Neural cell (in vitro differentiated cells): ENCODE data around the gene CPNE6. TPM values are rescaled to one million over a fixed set of nuclear protein-coding genes. Genes with fewer than 3 reads are reported as not detected.

Experiments
- H2AFZ ChIP-seq: fragments of 200-600, 300-800 bp; sonication (generic), shearing (Covaris generic); 2 replicates; pipeline ENCODE4 v1.6.0; 2014; ENCODE audit warnings: low read depth, mild to moderate bottlenecking, antibody characterized with exemption, low read length, moderate library complexity
- H3F3A ChIP-seq: fragments of 200-600 bp; shearing (Covaris generic); 2 replicates; pipeline ENCODE4 v1.6.1; 2016; ENCODE audit warnings: mild to moderate bottlenecking, moderate library complexity, mixed read lengths, antibody characterized with exemption, low read length; ENCODE audit not compliant: insufficient read depth, poor library complexity, severe bottlenecking
- H3K27ac ChIP-seq: fragments of 200-600, 300-800 bp; sonication (generic), shearing (Covaris generic); 2 replicates; pipeline ENCODE4 v1.5.1; 2014; ENCODE audit warnings: mild to moderate bottlenecking, low read length, moderate library complexity
- H3K27me3 ChIP-seq: fragments of 300-800, 200-600 bp; sonication (generic), shearing (Covaris generic); 2 replicates; pipeline ENCODE4 v1.6.0; 2014; ENCODE audit warnings: mild to moderate bottlenecking, low read depth, low read length, moderate library complexity; ENCODE audit not compliant: insufficient read depth
- H3K36me3 ChIP-seq: fragments of 300-800, 200-600 bp; sonication (generic), shearing (Covaris generic); 2 replicates; pipeline ENCODE4 v1.5.1; 2014; ENCODE audit warnings: mild to moderate bottlenecking, antibody characterized with exemption, low read length, moderate library complexity; ENCODE audit not compliant: insufficient read depth
- H3K4me2 ChIP-seq: fragments of 300-800, 200-600 bp; sonication (generic), shearing (Covaris generic); 2 replicates; pipeline ENCODE4 v1.6.0; 2014; ENCODE audit warnings: mild to moderate bottlenecking, low read length
- H3K4me3 ChIP-seq: fragments of 300-800, 200-600 bp; sonication (generic), shearing (Covaris generic); 2 replicates; pipeline ENCODE4 v1.5.1; 2014; ENCODE audit warnings: mild to moderate bottlenecking, low read length, moderate library complexity
- H3K79me2 ChIP-seq: fragments of 200-600 bp; shearing (Covaris generic); replicated peaks from 2 replicates; pipeline ENCODE4 v1.6.0; 2014; ENCODE audit warnings: mild to moderate bottlenecking, low read length, moderate library complexity; ENCODE audit not compliant: insufficient read depth
- H3K9ac ChIP-seq: fragments of 300-800, 200-600 bp; sonication (generic), shearing (Covaris generic); 2 replicates; pipeline ENCODE4 v1.6.1; 2016; ENCODE audit warnings: mild to moderate bottlenecking, low read length, mixed read lengths
- H3K9me2 ChIP-seq: fragments of 200-600 bp; shearing (Covaris generic); 2 replicates; pipeline ENCODE4 v1.6.1; 2016; ENCODE audit warnings: mild to moderate bottlenecking, low read length, mixed read lengths; ENCODE audit not compliant: insufficient read depth
- H3K9me3 ChIP-seq: fragments of 200-600, 300-800 bp; sonication (generic), shearing (Covaris generic); 2 replicates; pipeline ENCODE4 v1.6.1; 2016; ENCODE audit warnings: mild to moderate bottlenecking, mixed run types, low read length, moderate library complexity, mixed read lengths
- H4K20me1 ChIP-seq: fragments of 200-600 bp; shearing (Covaris generic); 2 replicates; pipeline ENCODE4 v1.6.1; 2016; ENCODE audit warnings: mild to moderate bottlenecking, mixed run types; ENCODE audit not compliant: insufficient read depth
- EP300 ChIP-seq: fragments of 450-650 bp; conservative IDR thresholded peaks from 2 replicates; pipeline ENCODE4 v1.6.1; 2014; ENCODE audit warnings: antibody characterized with exemption, mild to moderate bottlenecking, moderate library complexity; ENCODE audit not compliant: poor library complexity, severe bottlenecking
- EZH2 ChIP-seq: fragments of 200-600, 300-800 bp; shearing (Covaris generic), sonication (generic); IDR thresholded peaks from 2 replicates; pipeline ENCODE4 v1.6.1; 2014; ENCODE audit warnings: antibody characterized with exemption, low read length, borderline replicate concordance, mild to moderate bottlenecking; ENCODE audit not compliant: insufficient read depth, poor library complexity, severe bottlenecking
- MXI1 ChIP-seq: fragments of 450-650 bp; conservative IDR thresholded peaks from 2 replicates; pipeline ENCODE4 v1.6.1; 2014; ENCODE audit warnings: antibody characterized with exemption, mild to moderate bottlenecking; ENCODE audit not compliant: poor library complexity, severe bottlenecking
- POLR2AphosphoS5 ChIP-seq: IDR thresholded peaks from 2 replicates; pipeline ENCODE4 v1.6.1; 2012
- RAD21 ChIP-seq: fragments of 450-650 bp; conservative IDR thresholded peaks from 2 replicates; pipeline ENCODE4 v1.6.1; 2014; ENCODE audit warnings: antibody characterized with exemption, mild to moderate bottlenecking, moderate library complexity
- SMC3 ChIP-seq: fragments of 450-650 bp; conservative IDR thresholded peaks from 2 replicates; pipeline ENCODE4 v1.6.1; 2014; ENCODE audit warnings: antibody characterized with exemption, mild to moderate bottlenecking, moderate library complexity; ENCODE audit not compliant: poor library complexity
- TAF1 ChIP-seq: IDR thresholded peaks from 2 replicates; pipeline ENCODE4 v1.6.1; 2012; ENCODE audit warnings: low read depth
- polyA plus RNA-seq: library from polyadenylated mRNA; depleted of rRNA; stranded (reverse); fragments of >200 nt; gene quantifications from 2 replicates; pipeline ENCODE4 v1.2.3, GENCODE V29; 2014
- TF ChIP-seq, protein P1 (sequence below): IDR thresholded peaks from 2 replicates; pipeline ENCODE4 v1.6.1; 2012; ENCODE audit warnings: borderline replicate concordance
- TF ChIP-seq, protein P2 (sequence below): fragments of 450-650 bp; IDR thresholded peaks from 2 replicates; pipeline ENCODE4 v1.5.1; 2014; ENCODE audit warnings: antibody characterized with exemption, mild to moderate bottlenecking, moderate library complexity; ENCODE audit not compliant: poor library complexity, severe bottlenecking

The CPNE6 gene
- polyA plus RNA-seq, 1 donor from 2014 or later = 4.1 TPM

- Histone ChIP-seq H3K9me2 (no peaks in the 10 kb centered on the region), H3K79me2 (peaks cover 3% of the 10 kb centered on the region), H2AFZ (no peak overlapping the region), H3K9ac (no peak overlapping the region), H3K27me3 (no peaks in the 10 kb centered on the region), H3F3A (no peaks in the 10 kb centered on the region), H3K4me3 (no peak overlapping the region), H3K4me2 (no peak overlapping the region), H3K27ac (no peak overlapping the region), H3K9me3 (no peaks in the 10 kb centered on the region), H4K20me1 (no peaks in the 10 kb centered on the region), H3K36me3 (no peaks in the 10 kb centered on the region)
- no peak for TF ChIP-seq EZH2
- no peak for TF ChIP-seq MXI1
- no peak for TF ChIP-seq RAD21
- TF ChIP-seq, protein P1, sequence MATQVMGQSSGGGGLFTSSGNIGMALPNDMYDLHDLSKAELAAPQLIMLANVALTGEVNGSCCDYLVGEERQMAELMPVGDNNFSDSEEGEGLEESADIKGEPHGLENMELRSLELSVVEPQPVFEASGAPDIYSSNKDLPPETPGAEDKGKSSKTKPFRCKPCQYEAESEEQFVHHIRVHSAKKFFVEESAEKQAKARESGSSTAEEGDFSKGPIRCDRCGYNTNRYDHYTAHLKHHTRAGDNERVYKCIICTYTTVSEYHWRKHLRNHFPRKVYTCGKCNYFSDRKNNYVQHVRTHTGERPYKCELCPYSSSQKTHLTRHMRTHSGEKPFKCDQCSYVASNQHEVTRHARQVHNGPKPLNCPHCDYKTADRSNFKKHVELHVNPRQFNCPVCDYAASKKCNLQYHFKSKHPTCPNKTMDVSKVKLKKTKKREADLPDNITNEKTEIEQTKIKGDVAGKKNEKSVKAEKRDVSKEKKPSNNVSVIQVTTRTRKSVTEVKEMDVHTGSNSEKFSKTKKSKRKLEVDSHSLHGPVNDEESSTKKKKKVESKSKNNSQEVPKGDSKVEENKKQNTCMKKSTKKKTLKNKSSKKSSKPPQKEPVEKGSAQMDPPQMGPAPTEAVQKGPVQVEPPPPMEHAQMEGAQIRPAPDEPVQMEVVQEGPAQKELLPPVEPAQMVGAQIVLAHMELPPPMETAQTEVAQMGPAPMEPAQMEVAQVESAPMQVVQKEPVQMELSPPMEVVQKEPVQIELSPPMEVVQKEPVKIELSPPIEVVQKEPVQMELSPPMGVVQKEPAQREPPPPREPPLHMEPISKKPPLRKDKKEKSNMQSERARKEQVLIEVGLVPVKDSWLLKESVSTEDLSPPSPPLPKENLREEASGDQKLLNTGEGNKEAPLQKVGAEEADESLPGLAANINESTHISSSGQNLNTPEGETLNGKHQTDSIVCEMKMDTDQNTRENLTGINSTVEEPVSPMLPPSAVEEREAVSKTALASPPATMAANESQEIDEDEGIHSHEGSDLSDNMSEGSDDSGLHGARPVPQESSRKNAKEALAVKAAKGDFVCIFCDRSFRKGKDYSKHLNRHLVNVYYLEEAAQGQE = no peak
- no peak for TF ChIP-seq POLR2AphosphoS5
- TF ChIP-seq SMC3 = no peak
- TF ChIP-seq, protein P2, sequence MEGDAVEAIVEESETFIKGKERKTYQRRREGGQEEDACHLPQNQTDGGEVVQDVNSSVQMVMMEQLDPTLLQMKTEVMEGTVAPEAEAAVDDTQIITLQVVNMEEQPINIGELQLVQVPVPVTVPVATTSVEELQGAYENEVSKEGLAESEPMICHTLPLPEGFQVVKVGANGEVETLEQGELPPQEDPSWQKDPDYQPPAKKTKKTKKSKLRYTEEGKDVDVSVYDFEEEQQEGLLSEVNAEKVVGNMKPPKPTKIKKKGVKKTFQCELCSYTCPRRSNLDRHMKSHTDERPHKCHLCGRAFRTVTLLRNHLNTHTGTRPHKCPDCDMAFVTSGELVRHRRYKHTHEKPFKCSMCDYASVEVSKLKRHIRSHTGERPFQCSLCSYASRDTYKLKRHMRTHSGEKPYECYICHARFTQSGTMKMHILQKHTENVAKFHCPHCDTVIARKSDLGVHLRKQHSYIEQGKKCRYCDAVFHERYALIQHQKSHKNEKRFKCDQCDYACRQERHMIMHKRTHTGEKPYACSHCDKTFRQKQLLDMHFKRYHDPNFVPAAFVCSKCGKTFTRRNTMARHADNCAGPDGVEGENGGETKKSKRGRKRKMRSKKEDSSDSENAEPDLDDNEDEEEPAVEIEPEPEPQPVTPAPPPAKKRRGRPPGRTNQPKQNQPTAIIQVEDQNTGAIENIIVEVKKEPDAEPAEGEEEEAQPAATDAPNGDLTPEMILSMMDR = no peak
- TF ChIP-seq TAF1 = no peak
- TF ChIP-seq EP300 = no peak
Observed at GRCh38 chr14:24121210-24121609, 49.8 kb downstream of the CPNE6 start.

- TF ChIP-seq, protein P1 = no peak
- TF ChIP-seq SMC3 (no peak), POLR2AphosphoS5 (no peak), EZH2 (no peak), RAD21 (no peak), TAF1 (no peak), MXI1 (no peak), EP300 (no peak)
- TF ChIP-seq, protein P2 = no peak
- H3K79me2 ChIP-seq = no peaks in the 10 kb centered on the region
- H3K27ac ChIP-seq = no peak overlapping the region
- no peak overlapping the region for H2AFZ ChIP-seq
- no peak overlapping the region for H3K4me3 ChIP-seq
- no peaks in the 10 kb centered on the region for H3K9me2 ChIP-seq
- no peaks in the 10 kb centered on the region for H3F3A ChIP-seq
- H3K9ac ChIP-seq = no peak overlapping the region
- no peaks in the 10 kb centered on the region for H3K27me3 ChIP-seq
- H3K4me2 ChIP-seq = no peak overlapping the region
- H4K20me1 ChIP-seq = no peaks in the 10 kb centered on the region
- H3K36me3 ChIP-seq = no peaks in the 10 kb centered on the region
- no peaks in the 10 kb centered on the region for H3K9me3 ChIP-seq
Observed at GRCh38 chr14:24122416-24122815, 51.1 kb downstream of the CPNE6 start.
